Liver (tissue), 9 donors: ENCODE results near the gene FMO2. TPM values are rescaled to one million over a fixed set of nuclear protein-coding genes. Genes with fewer than 3 reads are reported as not detected.

Source experiments
- DNase-seq: peaks from one replicate; pipeline ENCODE4 v3.0.0-alpha.2; 2017; ENCODE audit warnings: low spot score
- H3K27ac ChIP-seq, 2 donors: one replicate each; pipeline ENCODE4 v1.7.0; 2013; ENCODE audit warnings: inconsistent platforms in 2 of 2, low read length in 2 of 2, control low read depth in 1 of 2, low read depth in 1 of 2, mild to moderate bottlenecking in 1 of 2
- H3K27me3 ChIP-seq, 4 donors: one replicate each; pipeline versions ENCODE4 v1.6.1 to v1.7.0; 2013; ENCODE audit warnings: low read length in 3 of 4, inconsistent platforms in 1 of 4, mild to moderate bottlenecking in 1 of 4, moderate library complexity in 1 of 4; ENCODE audit not compliant: control insufficient read depth in 4 of 4, insufficient read depth in 4 of 4
- H3K36me3 ChIP-seq, 4 donors: one replicate each; pipeline versions ENCODE4 v1.6.1 to v1.7.0; 2013; ENCODE audit warnings: low read length in 3 of 4, mild to moderate bottlenecking in 3 of 4, low read depth in 1 of 4, moderate library complexity in 1 of 4; ENCODE audit not compliant: control insufficient read depth in 4 of 4, insufficient read depth in 3 of 4
- H3K4me1 ChIP-seq, 4 donors: one replicate each; pipeline versions ENCODE4 v1.6.1 to v1.7.0; 2013; ENCODE audit warnings: low read length in 3 of 4, mild to moderate bottlenecking in 3 of 4, moderate library complexity in 1 of 4; ENCODE audit not compliant: control insufficient read depth in 4 of 4, insufficient read depth in 4 of 4
- H3K4me3 ChIP-seq, 3 donors: one replicate each; pipeline versions ENCODE4 v1.6.1 to v1.7.0; 2013; ENCODE audit warnings: low read length in 3 of 3, control low read depth in 1 of 3, low read depth in 1 of 3, mild to moderate bottlenecking in 1 of 3
- H3K9ac ChIP-seq, 2 donors: one replicate each; pipeline ENCODE4 v1.7.0; 2013; ENCODE audit warnings: low read length in 2 of 2, mild to moderate bottlenecking in 2 of 2, moderate library complexity in 2 of 2, control low read depth in 1 of 2, low read depth in 1 of 2
- H3K9me3 ChIP-seq, 4 donors: one replicate each; pipeline versions ENCODE4 v1.6.1 to v1.7.0; 2013; ENCODE audit warnings: low read length in 3 of 4; ENCODE audit not compliant: control insufficient read depth in 4 of 4
- EGR1 ChIP-seq, 2 donors: IDR thresholded peaks; 2 replicates each; pipeline ENCODE4 v1.6.1; 2016 to 2018; ENCODE audit warnings: antibody characterized with exemption in 2 of 2, low read depth in 2 of 2
- FOXA1 ChIP-seq: IDR thresholded peaks from 2 replicates; pipeline ENCODE4 v1.6.1; 2016; ENCODE audit warnings: antibody characterized with exemption
- FOXA2 ChIP-seq: IDR thresholded peaks from 2 replicates; pipeline ENCODE4 v1.6.1; 2016; ENCODE audit warnings: antibody characterized with exemption
- GABPA ChIP-seq, 2 donors: IDR thresholded peaks in 1 of 2; conservative IDR thresholded peaks in 1 of 2; 2 replicates each; pipeline ENCODE4 v1.6.1; 2016; ENCODE audit warnings: antibody characterized with exemption in 2 of 2, mild to moderate bottlenecking in 1 of 2, moderate library complexity in 1 of 2
- HNF4A ChIP-seq, 2 donors: conservative IDR thresholded peaks; 2 replicates each; pipeline ENCODE4 v1.6.1; 2016; ENCODE audit warnings: antibody characterized with exemption in 2 of 2, mild to moderate bottlenecking in 2 of 2
- HNF4G ChIP-seq: IDR thresholded peaks from 2 replicates; pipeline ENCODE4 v1.6.1; 2016; ENCODE audit warnings: antibody characterized with exemption
- JUND ChIP-seq, 2 donors: IDR thresholded peaks; 2 replicates each; pipeline ENCODE4 v1.6.1; 2016; ENCODE audit warnings: antibody characterized with exemption in 2 of 2
- NR2F2 ChIP-seq: IDR thresholded peaks from 2 replicates; pipeline ENCODE4 v1.6.1; 2016; ENCODE audit warnings: antibody characterized with exemption
- RAD21 ChIP-seq, 2 donors: IDR thresholded peaks; 2 replicates each; pipeline ENCODE4 v1.6.1; 2016; ENCODE audit warnings: antibody characterized with exemption in 2 of 2, mild to moderate bottlenecking in 2 of 2
- RXRA ChIP-seq, 2 donors: IDR thresholded peaks; 2 replicates each; pipeline ENCODE4 v1.6.1; 2017 to 2018; ENCODE audit warnings: antibody characterized with exemption in 2 of 2, mild to moderate bottlenecking in 1 of 2
- SP1 ChIP-seq: IDR thresholded peaks from 2 replicates; pipeline ENCODE4 v1.6.1; 2018; ENCODE audit warnings: antibody characterized with exemption, mild to moderate bottlenecking
- TAF1 ChIP-seq: conservative IDR thresholded peaks from 2 replicates; pipeline ENCODE4 v1.6.1; 2016; ENCODE audit warnings: antibody characterized with exemption, mild to moderate bottlenecking
- YY1 ChIP-seq: IDR thresholded peaks from 2 replicates; pipeline ENCODE4 v1.6.1; 2016; ENCODE audit warnings: antibody characterized with exemption, mild to moderate bottlenecking
- WGBS: extraction: QIAGEN DNeasy Blood & Tissue Kit; methylation state at CpG from one replicate; pipeline ENCODE4 v1.1.7; 2013; 5-methylcytosine and 5-hydroxymethylcytosine counted together
- polyA plus RNA-seq, 2 donors: library from polyadenylated mRNA; stranded (reverse) in 1 of 2; unstranded in 1 of 2; fragments of 200-250 nt in 1 of 2; fragments of >200 nt in 1 of 2; fragmentation: Nextera tagmentation in 1 of 2; extraction: Ambion mirVana in 1 of 2; gene quantifications; one replicate each; pipeline versions ENCODE4 v1.2.1 to v1.2.3, GENCODE V29; 2013 to 2015
- total RNA-seq, 2 donors: library from RNA; depleted of rRNA; stranded (reverse); fragments of >200 nt; gene quantifications; one replicate each; pipeline ENCODE4 v1.2.3, GENCODE V29; 2014
- TF ChIP-seq, protein P1 (sequence below): IDR thresholded peaks from 2 replicates; pipeline ENCODE4 v1.6.1; 2016; ENCODE audit warnings: antibody characterized with exemption
- TF ChIP-seq, protein P2 (sequence below): IDR thresholded peaks from 2 replicates; pipeline ENCODE4 v1.6.1; 2016; ENCODE audit warnings: antibody characterized with exemption
- TF ChIP-seq, protein P3 (sequence below): fragments of 150-350 bp; IDR thresholded peaks from 2 replicates; pipeline ENCODE4 v1.5.1; 2017; ENCODE audit warnings: improper control_type of control experiment, low read depth, low read length; ENCODE audit not compliant: missing input control
- TF ChIP-seq, protein P4 (sequence below): IDR thresholded peaks from 2 replicates; pipeline ENCODE4 v1.6.1; 2016; ENCODE audit warnings: antibody characterized with exemption, mild to moderate bottlenecking
- TF ChIP-seq, protein P5 (sequence below): IDR thresholded peaks from 2 replicates; pipeline ENCODE4 v1.6.1; 2016; ENCODE audit warnings: antibody characterized with exemption
- donor health status: healthy.
- donor health status: healthy.
- donor health status: healthy.
- donor health status: healthy.
- donor health status: healthy.

FMO2 gene
- total and polyA plus RNA-seq, 4 donors: 0.14 to 1.6 (median 1.1) TPM

DNA sequence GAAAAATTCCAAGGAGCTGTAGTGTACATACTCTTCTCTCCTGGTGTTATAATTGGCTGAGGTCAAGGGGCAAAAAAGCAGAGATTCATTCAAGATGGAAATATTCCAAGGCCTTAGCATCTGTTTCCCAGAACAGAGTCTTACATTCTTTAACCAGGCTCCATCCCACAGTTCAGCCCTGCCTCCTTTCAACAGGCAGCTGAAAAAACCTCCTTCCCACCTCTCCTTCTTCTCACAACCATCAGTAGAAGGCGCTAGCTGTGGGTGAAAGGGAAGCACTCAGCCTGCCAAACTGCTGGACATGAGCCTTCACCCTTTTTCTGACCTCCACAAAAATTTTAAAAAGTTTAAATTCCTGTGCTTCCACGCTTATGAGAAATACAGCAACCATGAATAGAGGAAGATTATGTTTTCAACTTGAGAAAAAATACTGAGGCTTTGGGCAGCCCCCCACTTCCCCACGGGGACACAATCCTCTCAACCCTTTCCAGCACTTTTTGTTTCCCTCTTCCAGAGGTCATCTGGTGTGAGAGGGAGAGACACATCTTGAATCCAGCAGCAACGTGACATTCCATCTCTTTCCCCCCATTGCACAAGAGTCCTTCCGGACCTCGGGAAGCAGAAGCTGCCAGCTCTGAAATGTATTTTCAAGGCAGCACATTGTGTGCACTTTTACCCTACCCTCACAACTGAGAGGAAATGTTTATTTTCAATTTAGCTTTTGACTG is 43.2 kb upstream of the FMO2 start (continued):
- TF ChIP-seq, protein P1, sequence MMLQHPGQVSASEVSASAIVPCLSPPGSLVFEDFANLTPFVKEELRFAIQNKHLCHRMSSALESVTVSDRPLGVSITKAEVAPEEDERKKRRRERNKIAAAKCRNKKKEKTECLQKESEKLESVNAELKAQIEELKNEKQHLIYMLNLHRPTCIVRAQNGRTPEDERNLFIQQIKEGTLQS: no peak
- TF ChIP-seq JUND (IDR thresholded peaks at IDR 0.05): no peak
- peak; percentile 82 for TF ChIP-seq SP1
- TF ChIP-seq HNF4G: peak; percentile 50
- no peak for TF ChIP-seq FOXA1
- peak in 1 of 2 donors; percentile 24 for TF ChIP-seq EGR1 (IDR thresholded peaks at IDR 0.05; ENCODE audit: low read depth in 2 of 2)
- TF ChIP-seq YY1: peak; percentile 66
- TF ChIP-seq, protein P2, sequence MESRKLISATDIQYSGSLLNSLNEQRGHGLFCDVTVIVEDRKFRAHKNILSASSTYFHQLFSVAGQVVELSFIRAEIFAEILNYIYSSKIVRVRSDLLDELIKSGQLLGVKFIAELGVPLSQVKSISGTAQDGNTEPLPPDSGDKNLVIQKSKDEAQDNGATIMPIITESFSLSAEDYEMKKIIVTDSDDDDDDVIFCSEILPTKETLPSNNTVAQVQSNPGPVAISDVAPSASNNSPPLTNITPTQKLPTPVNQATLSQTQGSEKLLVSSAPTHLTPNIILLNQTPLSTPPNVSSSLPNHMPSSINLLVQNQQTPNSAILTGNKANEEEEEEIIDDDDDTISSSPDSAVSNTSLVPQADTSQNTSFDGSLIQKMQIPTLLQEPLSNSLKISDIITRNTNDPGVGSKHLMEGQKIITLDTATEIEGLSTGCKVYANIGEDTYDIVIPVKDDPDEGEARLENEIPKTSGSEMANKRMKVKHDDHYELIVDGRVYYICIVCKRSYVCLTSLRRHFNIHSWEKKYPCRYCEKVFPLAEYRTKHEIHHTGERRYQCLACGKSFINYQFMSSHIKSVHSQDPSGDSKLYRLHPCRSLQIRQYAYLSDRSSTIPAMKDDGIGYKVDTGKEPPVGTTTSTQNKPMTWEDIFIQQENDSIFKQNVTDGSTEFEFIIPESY: no peak

DNA sequence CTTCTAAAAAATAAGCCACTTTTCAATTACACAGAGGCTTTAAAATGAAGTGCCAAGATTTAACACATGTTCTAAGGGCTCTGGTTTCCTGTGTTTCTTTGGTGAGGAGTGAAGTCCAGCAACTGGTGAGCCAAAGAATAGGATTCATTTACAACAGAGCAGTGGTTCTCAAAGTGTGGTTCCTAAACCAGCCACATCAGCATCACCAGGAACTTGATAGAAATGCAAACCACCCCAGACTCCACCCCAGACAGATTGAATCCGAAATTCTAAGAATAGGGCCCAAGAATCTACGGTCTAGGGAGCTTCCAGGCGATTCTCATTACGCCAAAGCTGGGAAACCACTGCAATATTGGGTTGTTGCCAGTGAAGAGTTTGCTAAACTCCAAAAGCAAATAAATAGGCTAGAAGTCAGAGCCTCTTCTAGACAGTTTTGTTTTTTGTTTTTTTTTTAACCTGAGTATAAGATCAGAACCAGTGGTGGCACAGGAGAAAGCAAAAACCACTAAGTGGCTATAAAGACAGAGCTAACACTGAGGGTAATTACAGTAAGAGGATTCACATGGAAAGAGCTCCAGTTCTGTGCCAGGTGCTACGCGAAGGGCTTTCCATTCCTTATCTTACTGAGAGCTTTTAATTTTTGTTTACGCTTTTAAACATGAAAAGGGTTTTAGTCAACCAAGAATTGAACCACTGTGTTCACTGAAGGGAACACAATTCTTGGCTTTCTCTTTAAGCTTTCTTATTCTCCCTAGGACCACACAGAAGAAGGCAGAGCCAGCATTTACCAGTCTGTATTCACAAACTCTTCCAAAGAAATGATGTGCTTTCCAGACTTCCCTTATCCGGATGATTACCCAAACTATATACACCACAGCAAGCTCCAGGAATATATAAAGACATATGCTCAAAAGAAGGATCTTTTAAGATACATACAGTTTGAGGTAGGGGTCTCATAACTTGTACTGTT is 42.4 kb upstream of the FMO2 start:
- peak overlapping the region in 2 of 3 donors; percentile 18 to 22 for H3K4me3 ChIP-seq
- H3K4me1 ChIP-seq: peaks cover 6 to 31% (median 23%) of the 10 kb centered on the region in 4 donors
- DNase-seq: no peak
- TF ChIP-seq YY1 (peak; percentile 40), RAD21 (IDR thresholded peaks at IDR 0.05) (peak in 1 of 2 donors; percentile 37), HNF4A (conservative IDR thresholded peaks at IDR 0.05) (peak; percentile 12 to 61), EGR1 (IDR thresholded peaks at IDR 0.05; ENCODE audit: low read depth in 2 of 2) (no peak), JUND (IDR thresholded peaks at IDR 0.05) (peak in 1 of 2 donors; percentile 20), SP1 (peak; percentile 60), NR2F2 (no peak), HNF4G (no peak), TAF1 (peak; percentile 6), GABPA (IDR thresholded peaks at IDR 0.05 in 1 of 2, conservative IDR thresholded peaks at IDR 0.05 in 1 of 2) (peak in 1 of 2 donors; percentile 5), FOXA2 (no peak), FOXA1 (peak; percentile 30), RXRA (IDR thresholded peaks at IDR 0.05) (peak in 1 of 2 donors; percentile 6)
- TF ChIP-seq, protein P3, sequence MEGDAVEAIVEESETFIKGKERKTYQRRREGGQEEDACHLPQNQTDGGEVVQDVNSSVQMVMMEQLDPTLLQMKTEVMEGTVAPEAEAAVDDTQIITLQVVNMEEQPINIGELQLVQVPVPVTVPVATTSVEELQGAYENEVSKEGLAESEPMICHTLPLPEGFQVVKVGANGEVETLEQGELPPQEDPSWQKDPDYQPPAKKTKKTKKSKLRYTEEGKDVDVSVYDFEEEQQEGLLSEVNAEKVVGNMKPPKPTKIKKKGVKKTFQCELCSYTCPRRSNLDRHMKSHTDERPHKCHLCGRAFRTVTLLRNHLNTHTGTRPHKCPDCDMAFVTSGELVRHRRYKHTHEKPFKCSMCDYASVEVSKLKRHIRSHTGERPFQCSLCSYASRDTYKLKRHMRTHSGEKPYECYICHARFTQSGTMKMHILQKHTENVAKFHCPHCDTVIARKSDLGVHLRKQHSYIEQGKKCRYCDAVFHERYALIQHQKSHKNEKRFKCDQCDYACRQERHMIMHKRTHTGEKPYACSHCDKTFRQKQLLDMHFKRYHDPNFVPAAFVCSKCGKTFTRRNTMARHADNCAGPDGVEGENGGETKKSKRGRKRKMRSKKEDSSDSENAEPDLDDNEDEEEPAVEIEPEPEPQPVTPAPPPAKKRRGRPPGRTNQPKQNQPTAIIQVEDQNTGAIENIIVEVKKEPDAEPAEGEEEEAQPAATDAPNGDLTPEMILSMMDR: no peak
- TF ChIP-seq, protein P1: no peak
- TF ChIP-seq, protein P4, sequence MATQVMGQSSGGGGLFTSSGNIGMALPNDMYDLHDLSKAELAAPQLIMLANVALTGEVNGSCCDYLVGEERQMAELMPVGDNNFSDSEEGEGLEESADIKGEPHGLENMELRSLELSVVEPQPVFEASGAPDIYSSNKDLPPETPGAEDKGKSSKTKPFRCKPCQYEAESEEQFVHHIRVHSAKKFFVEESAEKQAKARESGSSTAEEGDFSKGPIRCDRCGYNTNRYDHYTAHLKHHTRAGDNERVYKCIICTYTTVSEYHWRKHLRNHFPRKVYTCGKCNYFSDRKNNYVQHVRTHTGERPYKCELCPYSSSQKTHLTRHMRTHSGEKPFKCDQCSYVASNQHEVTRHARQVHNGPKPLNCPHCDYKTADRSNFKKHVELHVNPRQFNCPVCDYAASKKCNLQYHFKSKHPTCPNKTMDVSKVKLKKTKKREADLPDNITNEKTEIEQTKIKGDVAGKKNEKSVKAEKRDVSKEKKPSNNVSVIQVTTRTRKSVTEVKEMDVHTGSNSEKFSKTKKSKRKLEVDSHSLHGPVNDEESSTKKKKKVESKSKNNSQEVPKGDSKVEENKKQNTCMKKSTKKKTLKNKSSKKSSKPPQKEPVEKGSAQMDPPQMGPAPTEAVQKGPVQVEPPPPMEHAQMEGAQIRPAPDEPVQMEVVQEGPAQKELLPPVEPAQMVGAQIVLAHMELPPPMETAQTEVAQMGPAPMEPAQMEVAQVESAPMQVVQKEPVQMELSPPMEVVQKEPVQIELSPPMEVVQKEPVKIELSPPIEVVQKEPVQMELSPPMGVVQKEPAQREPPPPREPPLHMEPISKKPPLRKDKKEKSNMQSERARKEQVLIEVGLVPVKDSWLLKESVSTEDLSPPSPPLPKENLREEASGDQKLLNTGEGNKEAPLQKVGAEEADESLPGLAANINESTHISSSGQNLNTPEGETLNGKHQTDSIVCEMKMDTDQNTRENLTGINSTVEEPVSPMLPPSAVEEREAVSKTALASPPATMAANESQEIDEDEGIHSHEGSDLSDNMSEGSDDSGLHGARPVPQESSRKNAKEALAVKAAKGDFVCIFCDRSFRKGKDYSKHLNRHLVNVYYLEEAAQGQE: peak; percentile 37
- TF ChIP-seq, protein P5, sequence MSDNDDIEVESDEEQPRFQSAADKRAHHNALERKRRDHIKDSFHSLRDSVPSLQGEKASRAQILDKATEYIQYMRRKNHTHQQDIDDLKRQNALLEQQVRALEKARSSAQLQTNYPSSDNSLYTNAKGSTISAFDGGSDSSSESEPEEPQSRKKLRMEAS: peak; percentile 60
- TF ChIP-seq, protein P2: peak; percentile 31
- peak overlapping the region; percentile 93 to 98 for H3K27ac ChIP-seq
- H3K9me3 ChIP-seq: no peaks in the 10 kb centered on the region
- peak overlapping the region; percentile 57 to 78 for H3K9ac ChIP-seq
- no peaks in the 10 kb centered on the region for H3K36me3 ChIP-seq
- 22% methylated on average over 8 of the region's 8 CpGs for WGBS
- H3K27me3 ChIP-seq: no peaks in the 10 kb centered on the region
